Psoas muscle (tissue), 8 donors: ENCODE results near the gene WASF3. TPM values are rescaled to one million over a fixed set of nuclear protein-coding genes. Genes with fewer than 3 reads are reported as not detected.
A peak's percentile ranks its signal among the peaks of the same experiment; 100 is the strongest.

Experiments used
- ATAC-seq, 4 donors: fragments of 200-7000 bp; cut with Tn5 transposase; one replicate each; pipeline ENCODE4 v1.9.1; 2020; ENCODE audit warnings: moderate library complexity in 3 of 4, mild to moderate bottlenecking in 2 of 4
- DNase-seq, 2 donors: peaks; one replicate each; pipeline ENCODE4 v3.0.0-alpha.2; 2020
- H3K27ac ChIP-seq: fragments of 200-600 bp; one replicate; pipeline ENCODE4 v1.8.0; 2022
- H3K27me3 ChIP-seq, 3 donors: fragments of 200-600 bp in 1 of 3; one replicate each; pipeline versions ENCODE4 v1.6.1 to v1.8.0; 2013 to 2022; ENCODE audit warnings: low read length in 2 of 3, mild to moderate bottlenecking in 2 of 3, moderate library complexity in 1 of 3; ENCODE audit not compliant: insufficient read depth in 3 of 3
- H3K36me3 ChIP-seq, 2 donors: fragments of 200-600 bp in 1 of 2; one replicate each; pipeline versions ENCODE4 v1.6.1 to v1.8.0; 2013 to 2022; ENCODE audit warnings: low read depth in 1 of 2, mild to moderate bottlenecking in 1 of 2, moderate library complexity in 1 of 2; ENCODE audit not compliant: insufficient read depth in 1 of 2
- H3K4me1 ChIP-seq: fragments of 200-600 bp; one replicate; pipeline ENCODE4 v1.8.0; 2022
- H3K4me3 ChIP-seq: fragments of 200-600 bp; one replicate; pipeline ENCODE4 v1.8.0; 2022; ENCODE audit warnings: mild to moderate bottlenecking
- H3K9me3 ChIP-seq: fragments of 200-600 bp; one replicate; pipeline ENCODE4 v1.8.0; 2022
- CTCF ChIP-seq: fragments of 200-600 bp; IDR thresholded peaks from one replicate; pipeline ENCODE4 v1.8.0; 2022; ENCODE audit warnings: antibody characterized with exemption
- whole genome bisulfite sequencing, 3 donors: extraction: QIAGEN DNeasy Blood & Tissue Kit; methylation state at CpG; one replicate each; pipeline versions ENCODE4 v1.1.6 to v1.1.7; 2013; 5-methylcytosine and 5-hydroxymethylcytosine counted together
- intact Hi-C, 2 donors: fragments of 100-400 bp; cut with DNase I; formaldehyde crosslinking; loops; one replicate each; pipeline versions ENCODE4 v1.11.0 to v1.14.2; 2022
- polyA plus RNA-seq, 3 donors: library from polyadenylated mRNA; stranded (reverse); fragments of 200-250 nt; gene quantifications; one replicate each; pipeline ENCODE4 v1.2.3, GENCODE V29; 2013
- total RNA-seq, 4 donors: library from RNA; stranded (reverse); fragmentation: NEBNext Ultra II Directional in 2 of 4; extraction: Animal tissue kit (Norgen Biotek cat#: 25700) in 2 of 4; gene quantifications; one replicate each; pipeline versions ENCODE4 v1.2.1 to v1.2.4, GENCODE V29; 2021 to 2023
- donor health status: healthy with polysubstance abuse.
- donor health status: DM: no; HTN: no; CAD: no; lungs with moderate emphysema.
- donor health status: Bipolar disorder and iron deficiency.
- donor health status: healthy.
- donor health status: DM: yes; HTN: yes; CAD: no.
- donor health status: DM: no; HTN: no; CAD: no.
- donor health status: DM: no; HTN: no; CAD: no.
- donor health status: DM: yes; HTN: yes; CAD: no.

Gene WASF3
- total and polyA plus RNA-seq, 7 donors = 2.5 to 9.7 (median 6.8) TPM

GRCh38 chr13:26549713-26550112, 7.8 kb upstream of the WASF3 start:
- Histone ChIP-seq H3K27me3 (peaks cover 0 to 8% (median 0%) of the 10 kb centered on the region in 3 donors), H3K4me1 (no peaks in the 10 kb centered on the region), H3K9me3 (no peaks in the 10 kb centered on the region), H3K36me3 (no peaks in the 10 kb centered on the region), H3K4me3 (no peak overlapping the region), H3K27ac (no peak overlapping the region)
- no peak for TF ChIP-seq CTCF
- intact Hi-C loops = no loop called here
- ATAC-seq = no peak
- 18 to 40% (median 24%) methylated on average over 1 of the region's 1 CpG for WGBS, 3 donors
- DNase-seq = no peak

- Histone ChIP-seq H3K4me1 (no peaks in the 10 kb centered on the region), H3K36me3 (no peaks in the 10 kb centered on the region), H3K4me3 (no peak overlapping the region), H3K9me3 (no peaks in the 10 kb centered on the region), H3K27ac (no peak overlapping the region), H3K27me3 (peaks cover 0 to 8% (median 0%) of the 10 kb centered on the region in 3 donors)
- no peak for TF ChIP-seq CTCF
- ATAC-seq = no peak
- intact Hi-C loops = no loop called here
- WGBS, 3 donors = 65 to 73% (median 68%) methylated on average over 6 of the region's 6 CpGs
- no peak for DNase-seq
These were observed 6.1 kb upstream of the WASF3 start for GRCh38 chr13:26551255-26551860.

- ATAC-seq = no peak
- 54 to 73% (median 71%) methylated on average over 1 of the region's 1 CpG for WGBS, 3 donors
- DNase-seq = no peak
- no peaks in the 10 kb centered on the region for H3K36me3 ChIP-seq
- TF ChIP-seq CTCF = no peak
- H3K4me3 ChIP-seq = no peak overlapping the region
- no peak overlapping the region for H3K27ac ChIP-seq
- intact Hi-C loops = loop anchor here in 1 of 2 donors (5.0 kb wide), 1 partner anchor 353 kb away; no protein-coding TSS in a partner anchor
- H3K9me3 ChIP-seq = no peaks in the 10 kb centered on the region
- peaks cover 6% of the 10 kb centered on the region for H3K4me1 ChIP-seq
- H3K27me3 ChIP-seq = peaks cover 0 to 8% (median 0%) of the 10 kb centered on the region in 3 donors
These were observed 2.1 kb upstream of the WASF3 start for GRCh38 chr13:26555413-26555812.

- H3K9me3 ChIP-seq = no peaks in the 10 kb centered on the region
- peak in 2 of 4 donors; percentile 31 to 62 for ATAC-seq
- 0 to 2% (median 1%) methylated on average over 3 of the region's 3 CpGs for WGBS, 3 donors
- H3K27ac ChIP-seq = no peak overlapping the region
- H3K27me3 ChIP-seq = no peaks in the 10 kb centered on the region
- no peak for TF ChIP-seq CTCF
- H3K36me3 ChIP-seq = no peaks in the 10 kb centered on the region
- H3K4me1 ChIP-seq = peaks cover 6% of the 10 kb centered on the region
- H3K4me3 ChIP-seq = peak overlapping the region; percentile 82
- intact Hi-C loops = loop anchor here in 1 of 2 donors (5.0 kb wide), 1 partner anchor 355 kb away; no protein-coding TSS in a partner anchor
- DNase-seq = no peak
These were observed 461 bp upstream of the WASF3 start for GRCh38 chr13:26557051-26557392.
